Endothelial cell of umbilical vein (primary cell): ENCODE data around the gene ZNF526. TPM values are rescaled to one million over a fixed set of nuclear protein-coding genes. Genes with fewer than 3 reads are reported as not detected.

ENCODE experiments used
- BruUV-seq: library from RNA; stranded (reverse); fragments of 400-500 nt; replicated peaks from 2 replicates; lab custom pipeline; 2021; lab: Mats Ljungman, UMichigan
- CTCF ChIA-PET: fragments of 300-600, 350-600 bp; sonication (Branson Sonifier 250); formaldehyde crosslinking; loops from one replicate; lab custom pipeline; 2021; ENCODE audit warnings: antibody characterized with exemption, inconsistent platforms; lab: Charles Lee
- POLR2A ChIA-PET: fragments of 300-600, 350-600 bp; sonication (Branson Sonifier 250); formaldehyde crosslinking; loops from one replicate; lab custom pipeline; 2021; ENCODE audit warnings: antibody characterized with exemption, inconsistent platforms; lab: Charles Lee
- DNase-seq: peaks from one replicate; pipeline ENCODE4 v3.0.0-alpha.2; 2011; ENCODE audit warnings: low read depth, low spot score
- FAIRE-seq: peaks from 2 replicates; lab custom pipeline; 2011; peaks lifted over from hg19 to GRCh38; lab: Jason Lieb, UNC
- H2AFZ ChIP-seq: 2 replicates; pipeline ENCODE4 v1.6.0; 2012; ENCODE audit warnings: low read depth, low read length, control low read depth, inconsistent platforms
- H3K27ac ChIP-seq: 2 replicates; pipeline ENCODE4 v1.5.1; 2011; ENCODE audit warnings: low read depth, mild to moderate bottlenecking, control low read depth, low read length, moderate library complexity; ENCODE audit not compliant: insufficient read depth
- H3K27me3 ChIP-seq, 2 experiments: 2 replicates each; pipeline versions ENCODE4 v1.6.0 to v1.6.1; 2011; ENCODE audit warnings: low read length in 2 of 2, mixed read lengths in 1 of 2; ENCODE audit not compliant: control insufficient read depth in 2 of 2, insufficient read depth in 2 of 2
- H3K36me3 ChIP-seq, 2 experiments: 2 replicates in 1 of 2; 3 replicates in 1 of 2; pipeline ENCODE4 v1.5.1; 2011; ENCODE audit warnings: low read length in 2 of 2, mild to moderate bottlenecking in 1 of 2, moderate library complexity in 1 of 2; ENCODE audit not compliant: control insufficient read depth in 2 of 2, insufficient read depth in 2 of 2; ENCODE audit errors: extremely low read depth in 1 of 2
- H3K4me1 ChIP-seq: 3 replicates; pipeline ENCODE4 v1.5.1; 2011; ENCODE audit warnings: mild to moderate bottlenecking, low read length; ENCODE audit not compliant: control insufficient read depth, insufficient read depth; ENCODE audit errors: extremely low read depth
- H3K4me2 ChIP-seq: 2 replicates; pipeline ENCODE4 v1.6.1; 2011; ENCODE audit warnings: low read length, control low read depth, mixed read lengths; ENCODE audit not compliant: insufficient read depth
- H3K4me3 ChIP-seq, 3 experiments: fragments of 200-600 bp in 1 of 3; sonication (generic), shearing (Covaris generic) in 1 of 3; replicated peaks in 1 of 3; 2 replicates each; pipeline ENCODE4 v1.5.1; 2011 to 2016; ENCODE audit warnings: control low read depth in 3 of 3, low read length in 3 of 3, mild to moderate bottlenecking in 2 of 3, inconsistent platforms in 1 of 3, low read depth in 1 of 3, moderate library complexity in 1 of 3; ENCODE audit not compliant: insufficient read depth in 1 of 3
- H3K79me2 ChIP-seq: 2 replicates; pipeline ENCODE4 v1.6.0; 2012; ENCODE audit warnings: low read length, inconsistent platforms; ENCODE audit not compliant: control insufficient read depth, insufficient read depth
- H3K9ac ChIP-seq: replicated peaks from 2 replicates; pipeline ENCODE3; 2011; ENCODE audit warnings: low read length, control low read depth; ENCODE audit not compliant: insufficient read depth; ENCODE audit errors: extremely low read depth
- H3K9me1 ChIP-seq: replicated peaks from 3 replicates; pipeline ENCODE4 v1.6.0; 2011; ENCODE audit warnings: mild to moderate bottlenecking, low read length; ENCODE audit not compliant: control insufficient read depth, insufficient read depth; ENCODE audit errors: extremely low read depth
- H3K9me3 ChIP-seq: replicated peaks from 2 replicates; pipeline ENCODE4 v1.5.1; 2012; ENCODE audit warnings: low read length, inconsistent platforms; ENCODE audit not compliant: control insufficient read depth, insufficient read depth
- H4K20me1 ChIP-seq: replicated peaks from 2 replicates; pipeline ENCODE3; 2011; ENCODE audit warnings: mild to moderate bottlenecking, low read length; ENCODE audit not compliant: control insufficient read depth, insufficient read depth; ENCODE audit errors: extremely low read depth
- EZH2 ChIP-seq: IDR thresholded peaks from 2 replicates; pipeline ENCODE4 v1.6.1; 2012; ENCODE audit warnings: borderline replicate concordance, low read depth, mild to moderate bottlenecking, moderate library complexity, low read length, inconsistent platforms; ENCODE audit not compliant: severe bottlenecking
- FOS ChIP-seq: IDR thresholded peaks from 2 replicates; pipeline ENCODE4 v1.6.1; 2011; ENCODE audit warnings: mild to moderate bottlenecking, low read length, moderate library complexity, borderline replicate concordance; ENCODE audit not compliant: insufficient read depth
- GATA2 ChIP-seq: IDR thresholded peaks from 2 replicates; pipeline ENCODE4 v1.7.0; 2011; ENCODE audit warnings: low read depth, mild to moderate bottlenecking, moderate library complexity, mixed read lengths, low read length; ENCODE audit not compliant: insufficient read length, insufficient read depth
- JUN ChIP-seq: IDR thresholded peaks from 2 replicates; pipeline ENCODE4 v1.6.1; 2011; ENCODE audit warnings: borderline replicate concordance, low read depth; ENCODE audit not compliant: insufficient read length, insufficient read depth
- MYC ChIP-seq: IDR thresholded peaks from one replicate; pipeline ENCODE4 v1.6.1; 2011; ENCODE audit warnings: mild to moderate bottlenecking, low read depth, low read length
- POLR2A ChIP-seq: IDR thresholded peaks from 2 replicates; pipeline ENCODE4 v1.6.1; 2012; ENCODE audit warnings: low read depth, mild to moderate bottlenecking, control low read depth, low read length
- POLR2AphosphoS5 ChIP-seq: IDR thresholded peaks from 2 replicates; pipeline ENCODE4 v1.6.1; 2012; ENCODE audit warnings: low read depth, mild to moderate bottlenecking, control low read depth, low read length, moderate library complexity; ENCODE audit not compliant: insufficient read depth
- dilution Hi-C: fragments of 300-500 bp; cut with MboI; formaldehyde crosslinking; loops from one replicate; pipeline ENCODE4 v1.15.0; 2019; ENCODE audit warnings: low sequenced_read_pairs; ENCODE audit not compliant: extremely low pct_ligation_motif_present
- intact Hi-C: fragments of 100-400 bp; cut with micrococcal nuclease; formaldehyde crosslinking; loops from one replicate; pipeline ENCODE4 v1.10.0; 2022
- polyA plus RNA-seq, 4 experiments: library from polyadenylated mRNA; depleted of rRNA in 3 of 4; stranded (reverse) in 3 of 4; unstranded in 1 of 4; fragments of >200 nt; gene quantifications; 2 replicates each; pipeline versions ENCODE4 v1.2.1 to v1.2.3, GENCODE V29; 2011 to 2012; ENCODE audit warnings: missing spikeins in 1 of 4
- total RNA-seq: library from RNA; stranded (reverse); gene quantifications from 2 replicates; pipeline ENCODE4 v1.2.3, GENCODE V29; 2021
- TF ChIP-seq, protein P1 (sequence below): IDR thresholded peaks from 2 replicates; pipeline ENCODE4 v1.6.1; 2011; ENCODE audit not compliant: insufficient read depth, insufficient read length
- TF ChIP-seq, protein P2 (sequence below), 2 donors: IDR thresholded peaks; 1 replicate in 1 of 2; 2 replicates in 1 of 2; pipeline ENCODE4 v1.5.1; 2011; ENCODE audit warnings: low read length in 2 of 2, mild to moderate bottlenecking in 2 of 2, moderate library complexity in 2 of 2, control low read depth in 1 of 2, inconsistent platforms in 1 of 2, low read depth in 1 of 2; ENCODE audit not compliant: insufficient read depth in 1 of 2; ENCODE audit errors: extremely low read depth in 1 of 2

ZNF526 gene
- total and polyA plus RNA-seq, 2 donors (not counting 3 experiments of a cell fraction or from before 2014, with no cell fraction given): 6.5 to 13.3 TPM

DNA sequence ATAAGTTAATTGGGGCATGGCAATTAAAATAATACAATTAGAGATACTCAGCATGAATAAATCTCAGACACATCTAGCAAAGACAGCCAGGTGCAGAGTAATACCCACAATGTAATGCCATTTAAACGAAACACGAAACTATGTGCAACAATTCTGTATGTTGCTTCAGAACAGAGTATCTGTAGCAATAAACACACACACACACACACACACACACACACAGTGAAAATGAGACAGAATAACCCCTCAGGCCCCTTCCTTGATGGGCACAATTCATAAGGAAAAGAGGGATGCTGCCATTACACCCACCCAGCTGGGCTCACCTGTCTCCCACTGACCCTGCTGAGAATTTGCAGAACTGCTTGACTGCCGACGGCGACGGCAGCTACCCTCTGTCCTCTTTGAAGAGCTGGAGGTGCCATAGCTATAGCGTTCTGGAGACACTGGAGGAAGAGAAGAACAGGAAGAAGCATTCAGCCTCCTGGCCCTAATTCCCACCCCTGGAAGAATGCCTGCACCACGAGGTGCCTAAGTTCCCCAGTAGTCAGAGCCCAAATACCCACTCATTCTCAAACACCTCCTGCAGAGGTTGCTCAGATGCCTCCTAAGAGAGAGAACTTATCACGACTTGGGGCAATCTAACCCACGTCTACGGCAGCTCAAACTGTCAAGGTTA is 5.2 kb upstream of the ZNF526 start:
- Histone ChIP-seq H2AFZ (no peak overlapping the region), H3K4me1 (peaks cover 17% of the 10 kb centered on the region), H3K9me1 (no peaks in the 10 kb centered on the region), H3K79me2 (peaks cover 15% of the 10 kb centered on the region), H3K27me3 (no peaks in the 10 kb centered on the region), H3K9me3 (no peaks in the 10 kb centered on the region), H3K27ac (no peak overlapping the region), H3K9ac (no peak overlapping the region), H3K4me2 (no peak overlapping the region), H3K4me3 (no peak overlapping the region), H4K20me1 (no peaks in the 10 kb centered on the region), H3K36me3 (peaks cover 0 to 7% of the 10 kb centered on the region in 2 experiments)
- ChIA-PET POLR2A (no interaction called here), CTCF (interaction anchor here (0.6 to 1.0 kb wide), 2 partner anchors 17 to 81 kb away, joined by 3 read pairs; no protein-coding TSS in a partner anchor)
- no peak for TF ChIP-seq JUN
- TF ChIP-seq, protein P1, sequence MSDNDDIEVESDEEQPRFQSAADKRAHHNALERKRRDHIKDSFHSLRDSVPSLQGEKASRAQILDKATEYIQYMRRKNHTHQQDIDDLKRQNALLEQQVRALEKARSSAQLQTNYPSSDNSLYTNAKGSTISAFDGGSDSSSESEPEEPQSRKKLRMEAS: no peak
- TF ChIP-seq EZH2: no peak
- TF ChIP-seq MYC: no peak
- TF ChIP-seq POLR2AphosphoS5: no peak
- no peak for TF ChIP-seq POLR2A
- TF ChIP-seq, protein P2, sequence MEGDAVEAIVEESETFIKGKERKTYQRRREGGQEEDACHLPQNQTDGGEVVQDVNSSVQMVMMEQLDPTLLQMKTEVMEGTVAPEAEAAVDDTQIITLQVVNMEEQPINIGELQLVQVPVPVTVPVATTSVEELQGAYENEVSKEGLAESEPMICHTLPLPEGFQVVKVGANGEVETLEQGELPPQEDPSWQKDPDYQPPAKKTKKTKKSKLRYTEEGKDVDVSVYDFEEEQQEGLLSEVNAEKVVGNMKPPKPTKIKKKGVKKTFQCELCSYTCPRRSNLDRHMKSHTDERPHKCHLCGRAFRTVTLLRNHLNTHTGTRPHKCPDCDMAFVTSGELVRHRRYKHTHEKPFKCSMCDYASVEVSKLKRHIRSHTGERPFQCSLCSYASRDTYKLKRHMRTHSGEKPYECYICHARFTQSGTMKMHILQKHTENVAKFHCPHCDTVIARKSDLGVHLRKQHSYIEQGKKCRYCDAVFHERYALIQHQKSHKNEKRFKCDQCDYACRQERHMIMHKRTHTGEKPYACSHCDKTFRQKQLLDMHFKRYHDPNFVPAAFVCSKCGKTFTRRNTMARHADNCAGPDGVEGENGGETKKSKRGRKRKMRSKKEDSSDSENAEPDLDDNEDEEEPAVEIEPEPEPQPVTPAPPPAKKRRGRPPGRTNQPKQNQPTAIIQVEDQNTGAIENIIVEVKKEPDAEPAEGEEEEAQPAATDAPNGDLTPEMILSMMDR (IDR thresholded peaks at IDR 0.05; ENCODE audit: extremely low read depth in 1 of 2, insufficient read depth in 1 of 2, low read depth in 1 of 2, low read length in 2 of 2): no peak
- TF ChIP-seq FOS: no peak
- TF ChIP-seq GATA2: no peak
- FAIRE-seq: no peak
- dilution Hi-C loops: no loop called here
- intact Hi-C loops: no loop called here
- no TSS peak for BruUV-seq
- no peak for DNase-seq
